K562 (cell line): ENCODE data around the gene MPG.

Experiments
- UBTF ChIP-seq, 2 experiments: IDR thresholded peaks; 2 replicates each; pipeline ENCODE4 v1.6.1; 2012; ENCODE audit warnings: improper control_type of control experiment in 2 of 2, low read depth in 2 of 2, low read length in 2 of 2, borderline replicate concordance in 1 of 2
- ZNF121 ChIP-seq: sonication (generic); formaldehyde crosslinking; conservative IDR thresholded peaks from 2 replicates; pipeline ENCODE4 v1.8.0; 2022; ENCODE audit warnings: missing genetic modification reagents
- ZNF398 ChIP-seq: fragments of 250-450 bp; sonication (Bioruptor Pico); IDR thresholded peaks from 2 replicates; pipeline ENCODE4 v1.8.0; 2021; ENCODE audit warnings: moderate library complexity, mild to moderate bottlenecking, inconsistent platforms

- TF ChIP-seq ZNF398 (no peak), UBTF (IDR thresholded peaks at IDR 0.05; ENCODE audit: borderline replicate concordance in 1 of 2, low read depth in 2 of 2, low read length in 2 of 2) (0 out of 4 replicates have a peak, but pooled peaks of 1 of the 2 experiments have one; percentile 38), ZNF121 (CRISPR knock-in tag) (no peak)
Observed at GRCh38 chr16:42069-42457, 36.0 kb upstream of the MPG start.
